ENCODE data around the gene PYURF.
A peak's percentile ranks its signal among the peaks of the same experiment; 100 is the strongest.
"Not testable (repeated sequence)": the region's sequence is repeated elsewhere in the genome, so short reads cannot be mapped to it uniquely, and the experiment has no call there.

The PYURF gene

GRCh38 chr4:88523325-88524129 lies at the start of gene PYURF:
PYURF (minus strand) TSS chr4:88523776; CDS start chr4:88523700, 76 bp downstream.
- peak within 1 kb of the TSS; percentile 93 for H3K27ac ChIP-seq (ENCODE audit: low read depth, low read length)
- peaks cover 4 to 21% (median 11%) of the 10 kb centered on the region in 5 donors for H3K36me3 ChIP-seq (ENCODE audit: control insufficient read depth in 5 of 5, insufficient read depth in 5 of 5, low read length in 5 of 5)
- peak within 1 kb of the TSS; percentile 93 to 99 (median 98) for H3K9ac ChIP-seq (ENCODE audit: low read length in 5 of 5)
- H3K9me3 ChIP-seq (ENCODE audit: control insufficient read depth in 5 of 5, low read length in 5 of 5), result no peaks in the 10 kb centered on the region
- peaks cover 4 to 26% (median 13%) of the 10 kb centered on the region in 5 donors for H3K4me1 ChIP-seq (ENCODE audit: control insufficient read depth in 5 of 5, insufficient read depth in 5 of 5, low read length in 5 of 5)
- no peaks in the 10 kb centered on the region for H3K27me3 ChIP-seq (ENCODE audit: control insufficient read depth in 5 of 5, insufficient read depth in 4 of 5, low read length in 5 of 5)
- H3K4me3 ChIP-seq (ENCODE audit: low read depth in 1 of 5, low read length in 5 of 5), result peak within 1 kb of the TSS; percentile 83 to 96 (median 90)

- no peaks in the 10 kb centered on the region for H3K36me3 ChIP-seq (ENCODE audit: control insufficient read depth in 5 of 5, insufficient read depth in 5 of 5, low read length in 5 of 5)
- H3K4me3 ChIP-seq (ENCODE audit: low read depth in 1 of 5, low read length in 5 of 5), result no peak overlapping the region
- no peaks in the 10 kb centered on the region for H3K9me3 ChIP-seq (ENCODE audit: control insufficient read depth in 5 of 5, low read length in 5 of 5)
- no peaks in the 10 kb centered on the region for H3K27me3 ChIP-seq (ENCODE audit: control insufficient read depth in 5 of 5, insufficient read depth in 4 of 5, low read length in 5 of 5)
- H3K4me1 ChIP-seq (ENCODE audit: control insufficient read depth in 5 of 5, insufficient read depth in 5 of 5, low read length in 5 of 5), result peaks cover 0 to 8% (median 3%) of the 10 kb centered on the region in 5 donors
- no peak overlapping the region for H3K27ac ChIP-seq (ENCODE audit: low read depth, low read length)
- H3K9ac ChIP-seq (ENCODE audit: low read length in 5 of 5), result no peak overlapping the region
These were observed 46.4 kb upstream of the PYURF start for GRCh38 chr4:88570001-88570400.

GRCh38 chr4:88567591-88567990 lies 44.0 kb upstream of the PYURF start:
- Histone ChIP-seq H3K27me3 (ENCODE audit: control insufficient read depth in 5 of 5, insufficient read depth in 4 of 5, low read length in 5 of 5) (no peaks in the 10 kb centered on the region), H3K9me3 (ENCODE audit: control insufficient read depth in 5 of 5, low read length in 5 of 5) (no peaks in the 10 kb centered on the region), H3K36me3 (ENCODE audit: control insufficient read depth in 5 of 5, insufficient read depth in 5 of 5, low read length in 5 of 5) (no peaks in the 10 kb centered on the region), H3K9ac (ENCODE audit: low read length in 5 of 5) (no peak overlapping the region), H3K4me1 (ENCODE audit: control insufficient read depth in 5 of 5, insufficient read depth in 5 of 5, low read length in 5 of 5) (no peaks in the 10 kb centered on the region), H3K27ac (ENCODE audit: low read depth, low read length) (no peak overlapping the region), H3K4me3 (ENCODE audit: low read depth in 1 of 5, low read length in 5 of 5) (no peak overlapping the region)

- Histone ChIP-seq H3K4me3 (ENCODE audit: low read depth in 1 of 5, low read length in 5 of 5) (no peak overlapping the region), H3K9ac (ENCODE audit: low read length in 5 of 5) (no peak overlapping the region), H3K27me3 (ENCODE audit: control insufficient read depth in 5 of 5, insufficient read depth in 4 of 5, low read length in 5 of 5) (no peaks in the 10 kb centered on the region), H3K36me3 (ENCODE audit: control insufficient read depth in 5 of 5, insufficient read depth in 5 of 5, low read length in 5 of 5) (no peaks in the 10 kb centered on the region), H3K9me3 (ENCODE audit: control insufficient read depth in 5 of 5, low read length in 5 of 5) (no peaks in the 10 kb centered on the region), H3K4me1 (ENCODE audit: control insufficient read depth in 5 of 5, insufficient read depth in 5 of 5, low read length in 5 of 5) (no peaks in the 10 kb centered on the region), H3K27ac (ENCODE audit: low read depth, low read length) (no peak overlapping the region)
These were observed 26.2 kb upstream of the PYURF start for GRCh38 chr4:88549815-88550214.

- not testable (repeated sequence) for H3K4me1 ChIP-seq (ENCODE audit: control insufficient read depth in 5 of 5, insufficient read depth in 5 of 5, low read length in 5 of 5); H3K27ac ChIP-seq (ENCODE audit: low read depth, low read length); H3K9ac ChIP-seq (ENCODE audit: low read length in 5 of 5); H3K36me3 ChIP-seq (ENCODE audit: control insufficient read depth in 5 of 5, insufficient read depth in 5 of 5, low read length in 5 of 5); H3K27me3 ChIP-seq (ENCODE audit: control insufficient read depth in 5 of 5, insufficient read depth in 4 of 5, low read length in 5 of 5); H3K9me3 ChIP-seq (ENCODE audit: control insufficient read depth in 5 of 5, low read length in 5 of 5); H3K4me3 ChIP-seq (ENCODE audit: low read depth in 1 of 5, low read length in 5 of 5)
These were observed 15.9 kb upstream of the PYURF start for GRCh38 chr4:88539322-88540068.

GRCh38 chr4:88537709-88538108 lies 14.1 kb upstream of the PYURF start:
- Histone ChIP-seq H3K4me3 (ENCODE audit: low read depth in 1 of 5, low read length in 5 of 5) (no peak overlapping the region), H3K4me1 (ENCODE audit: control insufficient read depth in 5 of 5, insufficient read depth in 5 of 5, low read length in 5 of 5) (peaks cover 0 to 4% (median 0%) of the 10 kb centered on the region in 5 donors), H3K36me3 (ENCODE audit: control insufficient read depth in 5 of 5, insufficient read depth in 5 of 5, low read length in 5 of 5) (no peaks in the 10 kb centered on the region), H3K9ac (ENCODE audit: low read length in 5 of 5) (no peak overlapping the region), H3K27me3 (ENCODE audit: control insufficient read depth in 5 of 5, insufficient read depth in 4 of 5, low read length in 5 of 5) (no peaks in the 10 kb centered on the region), H3K27ac (ENCODE audit: low read depth, low read length) (no peak overlapping the region), H3K9me3 (ENCODE audit: control insufficient read depth in 5 of 5, low read length in 5 of 5) (no peaks in the 10 kb centered on the region)

GRCh38 chr4:88535090-88535755 lies 11.6 kb upstream of the PYURF start:
- H3K9ac ChIP-seq (ENCODE audit: low read length in 5 of 5), result no peak overlapping the region
- H3K27me3 ChIP-seq (ENCODE audit: control insufficient read depth in 5 of 5, insufficient read depth in 4 of 5, low read length in 5 of 5), result no peaks in the 10 kb centered on the region
- H3K36me3 ChIP-seq (ENCODE audit: control insufficient read depth in 5 of 5, insufficient read depth in 5 of 5, low read length in 5 of 5), result no peaks in the 10 kb centered on the region
- no peaks in the 10 kb centered on the region for H3K9me3 ChIP-seq (ENCODE audit: control insufficient read depth in 5 of 5, low read length in 5 of 5)
- no peak overlapping the region for H3K27ac ChIP-seq (ENCODE audit: low read depth, low read length)
- H3K4me3 ChIP-seq (ENCODE audit: low read depth in 1 of 5, low read length in 5 of 5), result no peak overlapping the region
- peaks cover 0 to 4% (median 0%) of the 10 kb centered on the region in 5 donors for H3K4me1 ChIP-seq (ENCODE audit: control insufficient read depth in 5 of 5, insufficient read depth in 5 of 5, low read length in 5 of 5)

- no peak overlapping the region for H3K4me3 ChIP-seq (ENCODE audit: low read depth in 1 of 5, low read length in 5 of 5)
- H3K27ac ChIP-seq (ENCODE audit: low read depth, low read length), result no peak overlapping the region
- no peaks in the 10 kb centered on the region for H3K27me3 ChIP-seq (ENCODE audit: control insufficient read depth in 5 of 5, insufficient read depth in 4 of 5, low read length in 5 of 5)
- H3K9me3 ChIP-seq (ENCODE audit: control insufficient read depth in 5 of 5, low read length in 5 of 5), result no peaks in the 10 kb centered on the region
- no peak overlapping the region for H3K9ac ChIP-seq (ENCODE audit: low read length in 5 of 5)
- no peaks in the 10 kb centered on the region for H3K4me1 ChIP-seq (ENCODE audit: control insufficient read depth in 5 of 5, insufficient read depth in 5 of 5, low read length in 5 of 5)
- H3K36me3 ChIP-seq (ENCODE audit: control insufficient read depth in 5 of 5, insufficient read depth in 5 of 5, low read length in 5 of 5), result no peaks in the 10 kb centered on the region
These were observed 10.6 kb upstream of the PYURF start for GRCh38 chr4:88533937-88534750.

- no peaks in the 10 kb centered on the region for H3K9me3 ChIP-seq (ENCODE audit: control insufficient read depth in 5 of 5, low read length in 5 of 5)
- H3K9ac ChIP-seq (ENCODE audit: low read length in 5 of 5), result no peak overlapping the region
- no peaks in the 10 kb centered on the region for H3K27me3 ChIP-seq (ENCODE audit: control insufficient read depth in 5 of 5, insufficient read depth in 4 of 5, low read length in 5 of 5)
- H3K27ac ChIP-seq (ENCODE audit: low read depth, low read length), result no peak overlapping the region
- H3K36me3 ChIP-seq (ENCODE audit: control insufficient read depth in 5 of 5, insufficient read depth in 5 of 5, low read length in 5 of 5), result no peaks in the 10 kb centered on the region
- H3K4me1 ChIP-seq (ENCODE audit: control insufficient read depth in 5 of 5, insufficient read depth in 5 of 5, low read length in 5 of 5), result no peaks in the 10 kb centered on the region
- H3K4me3 ChIP-seq (ENCODE audit: low read depth in 1 of 5, low read length in 5 of 5), result no peak overlapping the region
These were observed 9.7 kb upstream of the PYURF start for GRCh38 chr4:88533088-88533790.

Measured in subcutaneous abdominal adipose tissue (tissue), 5 donors.